NCI-H524 treated with DMSO at 0.1 percent for 48 hours (cell line): ENCODE results near the gene SLC25A22.

Source experiments
- DNase-seq: peaks from one replicate; lab custom pipeline; 2025; lab: John Stamatoyannopoulos, UW

The SLC25A22 gene

GRCh38 chr11:833849-834311 is 35.8 kb upstream of the SLC25A22 start:
- no peak for DNase-seq

- DNase-seq: no peak
Measured at GRCh38 chr11:833114-833791, 35.2 kb upstream of the SLC25A22 start.

GRCh38 chr11:832529-833113 is 34.5 kb upstream of the SLC25A22 start, which contains the start of gene CD151:
Gene CD151 (plus strand): TSS chr11:832952. CDS start chr11:836070, 3,118 bp downstream.
- DNase-seq: no peak

DNA sequence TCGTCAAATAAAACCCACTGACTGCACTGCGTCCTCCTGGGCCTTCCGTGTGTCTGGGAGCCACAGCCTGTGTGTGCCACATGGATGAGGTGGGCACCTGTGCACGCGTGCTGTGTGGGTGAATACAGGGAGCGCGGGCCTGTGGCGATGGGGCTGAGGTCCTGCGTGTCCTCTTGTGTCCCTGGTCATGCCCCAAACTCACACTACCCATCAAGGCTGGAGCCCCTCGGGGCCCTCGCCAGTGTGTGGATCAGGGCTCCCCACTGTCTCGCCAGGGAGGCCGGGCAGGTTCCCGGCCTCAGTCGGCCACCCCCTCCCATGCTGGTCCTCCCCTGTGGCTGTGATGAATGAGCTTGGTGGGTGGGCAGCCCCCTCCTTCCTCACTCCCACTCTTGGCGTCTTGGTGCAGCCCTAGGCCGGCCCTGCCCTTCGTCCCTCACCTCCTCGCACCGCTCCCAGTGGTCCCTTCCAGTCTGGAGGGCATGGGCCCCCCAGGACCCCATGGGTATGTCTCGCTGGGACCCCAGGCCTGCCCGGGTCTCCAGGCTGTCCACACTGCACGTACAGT is 34.0 kb upstream of the SLC25A22 start:
- no peak for DNase-seq

GRCh38 chr11:831118-831864 is 33.2 kb upstream of the SLC25A22 start:
- no peak for DNase-seq

DNA sequence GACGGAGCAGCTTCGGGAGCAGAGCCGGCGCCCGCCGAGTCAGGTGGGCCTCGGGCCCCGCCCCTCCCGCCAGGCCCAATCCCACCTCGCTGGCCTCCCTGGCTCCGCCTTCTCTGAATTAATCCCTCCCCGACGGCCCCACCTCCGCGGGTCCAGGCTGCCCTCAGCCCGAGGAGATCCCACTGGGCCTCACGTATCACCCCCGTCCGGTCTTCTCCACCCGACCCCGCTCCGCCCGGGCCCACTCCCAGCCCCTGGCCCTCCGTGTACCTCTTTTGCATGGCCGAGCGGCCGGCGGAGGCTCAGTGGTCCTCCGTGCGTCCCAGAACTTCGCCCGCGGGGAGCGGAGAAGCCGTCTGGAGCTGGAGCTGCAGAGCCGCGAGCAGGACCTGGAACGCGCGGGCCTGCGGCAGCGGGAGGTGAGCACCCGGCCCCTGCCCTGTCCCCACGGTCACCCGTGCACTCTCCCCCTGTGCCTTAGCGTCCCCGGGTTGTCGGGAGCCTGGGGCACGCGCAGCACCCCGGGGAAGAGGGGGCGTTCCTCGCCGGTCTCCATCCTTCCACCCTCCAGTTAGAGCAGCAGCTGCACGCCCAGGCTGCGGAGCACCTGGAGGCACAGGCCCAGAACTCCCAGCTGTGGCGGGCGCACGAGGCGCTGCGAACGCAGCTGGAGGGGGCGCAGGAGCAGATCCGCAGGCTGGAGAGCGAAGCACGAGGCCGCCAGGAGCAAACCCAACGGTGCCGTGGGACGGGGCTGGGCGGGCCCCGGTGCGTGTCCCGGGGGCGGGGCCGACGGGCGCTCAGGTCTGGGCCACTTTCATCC is 32.4 kb upstream of the SLC25A22 start:
- no peak for DNase-seq

DNA sequence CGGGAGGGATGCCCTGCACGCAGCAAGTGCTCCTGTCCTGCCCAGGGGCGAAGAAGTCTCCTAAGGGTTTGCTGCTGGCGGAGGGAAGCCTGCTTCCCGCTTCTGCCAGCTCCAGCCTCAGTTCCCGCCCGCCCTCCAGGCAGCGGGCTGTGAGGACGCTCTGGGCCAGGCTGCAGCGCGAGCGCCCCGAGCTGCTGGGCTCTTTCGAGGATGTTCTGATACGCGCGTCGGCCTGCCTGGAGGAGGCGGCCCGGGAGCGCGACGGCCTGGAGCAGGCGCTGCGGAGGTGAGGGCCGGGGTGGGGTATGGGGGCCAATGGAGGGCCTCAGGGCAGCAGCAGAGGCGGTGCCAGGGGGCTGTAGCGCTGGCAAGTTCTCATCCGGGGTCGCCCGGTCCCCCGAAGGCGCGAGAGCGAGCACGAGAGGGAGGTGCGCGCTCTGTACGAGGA is 31.8 kb upstream of the SLC25A22 start:
- no peak for DNase-seq

GRCh38 chr11:829176-829846 is 31.2 kb upstream of the SLC25A22 start:
- DNase-seq: no peak

DNA sequence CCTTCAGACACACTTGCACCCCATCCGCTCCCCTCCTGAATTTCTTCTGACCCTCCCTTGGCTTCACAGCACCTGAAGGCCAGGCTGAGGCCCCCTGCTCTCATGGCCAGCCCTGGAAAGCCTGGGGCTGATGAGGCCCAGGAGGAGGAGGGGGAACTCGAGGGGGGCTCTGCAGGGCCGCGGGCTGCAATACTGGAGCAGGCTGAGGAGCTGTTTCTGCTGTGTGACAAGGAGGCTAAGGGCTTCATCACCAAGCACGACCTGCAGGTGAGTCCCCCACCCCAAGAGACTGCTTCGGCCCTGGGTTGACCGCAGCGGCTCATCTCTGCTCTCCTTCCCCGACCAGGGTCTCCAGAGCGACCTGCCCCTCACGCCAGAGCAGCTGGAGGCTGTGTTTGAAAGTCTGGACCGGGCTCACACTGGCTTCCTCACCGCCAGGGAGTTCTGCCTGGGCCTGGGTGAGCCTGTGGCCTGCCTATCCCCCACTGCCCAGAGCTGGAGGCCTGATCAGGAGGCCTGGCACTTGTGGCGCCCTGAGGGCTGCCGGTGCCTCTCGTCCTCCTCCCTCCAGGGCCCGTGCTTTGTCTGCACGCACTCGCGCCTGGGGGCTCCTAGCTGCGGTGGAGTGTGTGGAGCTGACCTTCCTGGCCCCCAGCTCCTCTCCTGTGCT is 30.6 kb upstream of the SLC25A22 start:
- DNase-seq: no peak

DNA sequence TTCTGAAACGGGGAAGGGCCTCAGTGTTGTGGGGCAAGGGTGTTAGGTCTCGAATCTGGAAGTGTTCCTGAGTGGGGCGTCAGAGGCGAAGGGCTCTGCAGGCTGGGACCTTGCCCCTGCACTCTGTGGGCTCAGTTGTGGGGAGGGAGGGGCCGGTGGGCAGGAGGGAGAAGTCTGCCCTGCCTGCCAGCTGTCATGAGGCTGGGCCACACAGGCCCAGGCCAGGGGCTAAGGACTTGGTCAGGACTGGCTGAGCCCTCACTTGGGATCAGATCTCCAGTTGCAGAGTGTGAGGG is 29.8 kb upstream of the SLC25A22 start, which contains the start of gene CRACR2B:
TSS of gene CRACR2B (plus strand) at position 23 of the 296 bp plus-strand sequence. CDS start 689 bp downstream, outside the sequence.
- no peak for DNase-seq

DNA sequence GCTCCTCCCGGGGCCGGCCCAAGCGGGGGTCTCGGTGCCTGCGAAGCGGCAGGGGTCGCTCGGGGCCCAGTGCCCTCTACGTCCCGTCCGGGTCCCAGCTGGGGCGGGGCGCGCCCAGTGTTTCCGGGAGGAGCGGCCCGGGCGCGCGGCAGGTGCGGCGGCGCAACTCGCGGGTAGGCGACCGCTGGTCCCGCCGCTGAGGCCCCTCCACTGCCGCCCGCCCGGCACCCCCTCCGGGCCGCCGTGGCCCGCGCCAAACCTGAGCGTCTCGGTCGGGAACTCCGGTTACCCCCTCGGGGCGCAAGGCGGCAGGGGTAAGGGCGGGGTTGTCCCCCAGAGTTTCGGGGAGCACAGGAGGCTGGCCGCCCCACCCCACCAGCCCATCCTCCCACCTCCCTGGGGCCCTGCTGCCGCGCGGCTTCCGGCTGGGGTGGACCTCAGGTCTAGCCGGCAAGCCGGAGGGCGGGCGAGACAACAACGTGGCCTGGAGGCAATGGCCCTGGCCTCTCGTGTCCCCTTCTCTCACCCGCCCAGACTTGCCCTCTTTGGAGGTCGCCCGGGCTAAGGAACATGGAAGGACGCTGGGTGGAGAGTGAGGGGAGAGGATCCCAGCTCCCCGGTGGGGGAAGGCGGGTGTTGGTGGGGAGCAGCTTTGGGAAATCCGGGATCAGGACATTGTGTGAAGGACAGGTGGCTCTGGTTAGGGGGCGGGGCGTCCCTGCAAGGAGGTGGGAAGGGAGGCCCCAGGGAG is 29.2 kb upstream of the SLC25A22 start:
- no peak for DNase-seq

DNA sequence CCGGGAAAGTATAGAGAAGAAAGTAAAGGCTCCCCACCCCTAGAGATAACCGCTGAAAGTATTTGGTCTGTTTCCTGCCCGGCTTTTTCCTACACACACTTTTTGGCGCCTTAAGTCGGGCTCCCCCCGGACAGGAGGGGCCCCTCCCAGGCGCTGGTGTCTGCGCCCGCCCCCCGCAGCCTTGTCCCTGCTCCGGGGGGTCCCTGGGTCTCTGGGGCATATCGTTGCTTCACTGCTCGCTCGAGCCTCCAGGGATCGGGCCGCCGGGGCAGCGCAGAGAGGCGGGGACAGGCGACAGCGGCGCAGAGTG is 28.7 kb upstream of the SLC25A22 start:
- DNase-seq: no peak

- no peak for DNase-seq
Measured at GRCh38 chr11:826227-826621, 28.1 kb upstream of the SLC25A22 start.

- no peak for DNase-seq
Measured at GRCh38 chr11:825366-826226, 27.5 kb upstream of the SLC25A22 start.

- no peak for DNase-seq
Measured at GRCh38 chr11:824942-825341, 26.9 kb upstream of the SLC25A22 start.

DNA sequence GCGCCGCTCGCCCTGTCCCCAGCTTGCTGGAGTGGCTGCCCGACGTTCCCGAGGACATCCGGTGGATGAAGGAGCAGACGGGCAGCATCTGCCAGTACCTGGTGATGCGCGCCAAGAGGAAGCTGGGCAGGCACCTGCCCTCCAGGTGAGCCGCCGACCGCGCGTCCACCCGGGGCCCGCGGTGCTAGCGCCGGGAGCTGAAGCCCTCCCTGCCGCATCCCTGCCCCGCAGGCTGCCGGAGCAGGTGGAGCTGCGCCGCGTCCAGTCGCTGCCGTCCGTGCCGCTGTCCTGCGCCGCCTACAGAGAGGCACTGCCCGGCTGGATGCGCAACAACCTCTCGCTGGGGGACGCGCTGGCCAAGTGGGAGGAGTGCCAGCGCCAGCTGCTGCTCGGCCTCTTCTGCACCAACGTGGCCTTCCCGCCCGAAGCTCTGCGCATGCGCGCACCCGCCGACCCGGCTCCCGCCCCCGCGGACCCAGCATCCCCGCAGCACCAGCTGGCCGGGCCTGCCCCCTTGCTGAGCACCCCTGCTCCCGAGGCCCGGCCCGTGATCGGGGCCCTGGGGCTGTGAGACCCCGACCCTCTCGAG is 26.3 kb upstream of the SLC25A22 start:
- DNase-seq: peak; percentile 32

GRCh38 chr11:823441-824291 is 25.6 kb upstream of the SLC25A22 start:
- DNase-seq: no peak
